DMS114 treated with DMSO at 0.1 percent for 48 hours (cell line): ENCODE results near the gene HES1.
A peak's percentile ranks its signal among the peaks of the same experiment; 100 is the strongest.
"Not testable (repeated sequence)": the region's sequence is repeated elsewhere in the genome, so short reads cannot be mapped to it uniquely, and the experiment has no call there.

ENCODE experiments used
- DNase-seq: peaks from one replicate; lab custom pipeline; 2025; ENCODE audit not compliant: unreplicated experiment; lab: John Stamatoyannopoulos, UW

The HES1 gene

GRCh38 chr3:194135806-194136518 lies at the start of gene HES1:
TSS of gene HES1 (plus strand) at chr3:194136148. CDS start at chr3:194136381, 233 bp downstream.
- peak; percentile 88 for DNase-seq

- no peak for DNase-seq
Observed at GRCh38 chr3:194086388-194087075, 49.4 kb upstream of the HES1 start.

GRCh38 chr3:194087280-194087679 lies 48.7 kb upstream of the HES1 start:
- no peak for DNase-seq

- DNase-seq = no peak
Observed at GRCh38 chr3:194087995-194088855, 47.7 kb upstream of the HES1 start.

- no peak for DNase-seq
Observed at GRCh38 chr3:194089357-194090177, 46.4 kb upstream of the HES1 start.

GRCh38 chr3:194090178-194090555 lies 45.8 kb upstream of the HES1 start:
- not testable (repeated sequence) for DNase-seq

GRCh38 chr3:194090716-194091115 lies 45.2 kb upstream of the HES1 start:
- DNase-seq = no peak

- DNase-seq = no peak
Observed at GRCh38 chr3:194091141-194091540, 44.8 kb upstream of the HES1 start.

- not testable (repeated sequence) for DNase-seq
Observed at GRCh38 chr3:194091897-194092296, 44.1 kb upstream of the HES1 start.

GRCh38 chr3:194092881-194093301 lies 43.1 kb upstream of the HES1 start:
- DNase-seq = no peak

GRCh38 chr3:194093842-194094241 lies 42.1 kb upstream of the HES1 start:
- no peak for DNase-seq

- DNase-seq = no peak
Observed at GRCh38 chr3:194095464-194095863, 40.5 kb upstream of the HES1 start.

- DNase-seq = no peak
Observed at GRCh38 chr3:194095902-194096301, 40.0 kb upstream of the HES1 start.

- no peak for DNase-seq
Observed at GRCh38 chr3:194097141-194097882, 38.6 kb upstream of the HES1 start.

- DNase-seq = no peak
Observed at GRCh38 chr3:194098081-194098842, 37.7 kb upstream of the HES1 start.

- DNase-seq = no peak
Observed at GRCh38 chr3:194098843-194099183, 37.1 kb upstream of the HES1 start.

GRCh38 chr3:194099215-194099614 lies 36.7 kb upstream of the HES1 start:
- DNase-seq = no peak

- DNase-seq = no peak
Observed at GRCh38 chr3:194100856-194101390, 35.0 kb upstream of the HES1 start.
